ENCODE measurements around the gene RAP2B.

Gene RAP2B

DNA sequence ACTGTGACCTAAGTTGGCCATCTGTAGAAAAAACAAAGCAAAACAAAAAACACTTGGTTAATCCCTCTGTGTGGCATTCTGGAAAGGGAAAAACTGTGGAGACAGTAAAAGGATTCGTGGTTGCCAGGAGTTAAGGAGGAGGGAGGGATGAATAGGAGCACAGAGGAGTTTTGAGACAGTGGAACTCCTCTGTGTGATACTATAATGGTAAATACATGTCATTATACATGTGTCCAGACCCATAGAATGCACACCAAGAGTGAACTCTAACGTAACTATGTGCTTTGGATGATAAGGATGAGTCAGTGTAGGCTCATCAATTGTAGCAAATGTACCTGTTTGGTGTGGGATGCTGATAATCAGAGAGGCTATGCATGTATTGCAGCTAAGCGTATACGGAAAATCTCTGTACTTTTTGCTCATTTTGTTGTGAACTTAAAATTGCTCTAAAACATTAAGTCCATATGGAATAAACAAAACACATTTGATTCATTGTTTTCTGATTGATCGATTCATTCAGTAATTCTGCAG lies 33.4 kb downstream of the RAP2B start:
- no peak for DNase-seq

DNA sequence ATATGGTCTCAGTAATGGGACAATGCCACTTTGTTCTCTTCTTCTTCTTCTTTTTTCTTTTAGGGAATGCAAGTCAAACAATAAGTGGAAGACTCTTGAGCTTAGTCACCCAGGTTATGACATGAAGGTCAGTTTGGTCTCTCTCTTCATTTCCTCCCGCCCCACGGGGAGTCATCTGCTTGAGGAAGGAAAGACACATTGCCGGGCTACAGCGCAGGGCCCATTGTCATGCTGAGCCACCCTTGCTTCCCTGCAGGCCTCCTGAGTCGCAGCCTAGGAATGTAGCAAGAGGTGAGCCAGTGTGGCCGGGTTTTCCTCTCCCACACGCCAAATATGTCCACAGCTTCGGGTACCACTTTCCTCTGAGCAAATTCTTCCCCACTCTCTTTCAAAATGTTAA lies 47.6 kb downstream of the RAP2B start:
- DNase-seq, result no peak

DNA sequence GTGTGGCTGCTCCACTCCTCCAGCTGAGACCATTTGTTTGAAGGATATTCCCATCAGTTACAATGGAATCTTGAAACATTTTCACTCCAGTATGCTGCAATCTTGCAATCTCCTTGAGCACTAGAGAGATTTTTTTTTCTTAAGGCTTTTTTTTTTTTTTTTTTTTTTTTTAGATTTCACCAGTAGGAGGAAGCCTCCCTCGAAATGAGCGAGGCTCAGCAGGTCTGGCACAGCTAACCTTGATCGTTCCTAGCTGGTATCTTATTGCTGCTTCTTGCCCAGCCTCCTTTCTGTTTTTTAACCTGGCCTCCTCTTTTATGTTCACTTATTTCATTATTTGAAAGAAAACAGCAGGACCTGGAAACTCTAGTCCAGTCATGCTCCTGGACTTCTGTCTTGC lies 48.1 kb downstream of the RAP2B start:
- peak in 2 of 5 experiments; percentile 14 to 69 for DNase-seq

DNA sequence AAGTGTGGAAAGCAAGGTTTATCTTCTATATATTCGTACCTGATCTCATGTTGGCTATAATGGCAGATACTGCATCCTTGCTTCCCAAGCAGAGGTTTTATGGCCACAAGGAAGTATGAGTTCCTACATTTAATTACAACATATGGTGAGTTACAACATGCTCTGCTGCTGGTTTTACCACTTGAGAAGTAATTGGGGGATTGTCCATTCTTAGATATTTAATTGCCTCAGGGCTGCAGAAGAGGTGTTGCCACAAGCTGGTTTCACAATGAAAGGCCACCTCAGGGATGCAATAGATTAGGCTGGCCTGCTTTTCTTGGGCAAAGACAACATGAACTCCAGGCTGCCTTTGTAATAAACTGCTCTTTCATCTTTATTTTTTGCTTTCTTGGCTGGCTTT lies 48.6 kb downstream of the RAP2B start:
- no peak for DNase-seq

DNA sequence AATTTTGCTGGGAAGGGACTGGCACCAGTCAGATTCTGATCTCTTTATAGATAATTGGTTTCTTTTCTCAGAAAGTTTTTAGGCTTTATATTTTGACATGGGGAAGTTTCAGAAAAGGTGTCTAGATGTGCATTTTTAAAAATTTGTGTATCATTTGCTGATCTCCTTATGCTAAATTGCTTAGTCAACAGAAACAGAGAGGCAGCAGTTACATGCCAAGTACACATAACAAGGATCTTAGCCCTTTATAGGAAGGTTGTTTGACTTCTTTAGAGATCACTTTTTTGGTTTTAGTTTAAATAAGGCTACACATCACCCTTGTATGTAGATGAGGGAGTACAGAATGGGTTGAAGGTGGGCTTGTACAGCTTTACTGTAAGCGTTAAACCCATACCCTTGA lies 53.5 kb downstream of the RAP2B start:
- no peak for DNase-seq

DNA sequence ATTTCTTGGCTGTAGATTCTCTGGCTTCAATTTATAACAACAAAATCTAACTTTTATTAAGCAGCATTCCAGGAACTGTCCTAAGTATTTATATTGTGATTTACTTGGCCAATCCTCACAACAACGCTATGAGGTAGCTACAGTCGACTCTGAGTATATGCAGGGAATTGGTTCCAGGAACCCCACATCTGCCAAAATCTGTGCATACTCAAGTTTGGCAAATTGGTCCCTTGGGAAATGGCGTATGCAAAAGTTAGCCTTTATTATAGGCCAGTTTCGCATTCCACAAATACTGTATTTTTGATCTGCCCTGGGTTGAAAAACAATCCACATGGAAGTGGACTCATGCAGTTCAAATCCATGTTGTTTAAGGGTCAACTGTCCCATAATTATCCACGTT lies 53.9 kb downstream of the RAP2B start:
- DNase-seq, result no peak

DNA sequence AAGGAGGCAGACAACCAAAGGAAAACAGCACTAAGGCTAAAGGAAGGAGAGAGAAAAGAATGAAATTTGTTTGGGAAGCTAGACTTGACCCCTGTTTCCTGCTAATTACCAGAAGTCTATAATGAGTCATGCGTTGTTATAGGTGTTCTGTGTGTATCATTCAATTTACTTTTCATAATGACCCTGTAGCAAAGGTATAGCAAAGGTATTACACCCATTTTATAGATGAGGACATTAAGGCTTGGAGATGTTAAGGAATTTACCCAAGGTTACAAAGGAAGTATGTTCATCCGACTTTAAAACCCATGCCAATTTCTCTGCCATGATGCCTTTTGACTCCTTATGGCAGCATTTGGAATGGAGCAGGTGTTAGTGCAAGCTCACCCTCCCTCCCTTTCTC lies 54.9 kb downstream of the RAP2B start:
- no peak for DNase-seq

DNA sequence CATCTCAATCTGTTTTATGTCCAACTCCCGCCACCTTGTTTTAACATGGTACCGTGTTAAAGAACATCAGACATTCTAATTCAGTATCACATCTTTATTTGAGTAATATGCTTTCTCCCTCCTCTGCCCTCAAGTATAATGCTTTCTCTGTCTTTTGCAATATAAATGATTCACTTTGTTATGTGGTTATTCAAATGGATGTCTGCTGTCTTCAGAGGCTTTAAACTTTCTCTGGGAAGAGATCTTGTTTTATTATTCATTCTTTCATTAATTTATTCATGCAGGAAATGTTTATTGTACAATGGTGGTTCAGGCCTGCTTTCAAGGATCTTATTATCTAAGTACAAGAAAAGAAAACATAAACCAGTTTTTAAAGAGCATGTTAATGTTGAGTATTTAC lies 57.1 kb downstream of the RAP2B start:
- DNase-seq, result no peak

All from T-helper 2 cell (primary cell).